Hepatocyte (in vitro differentiated cells): ENCODE data around the gene PLD1.

Experiments used
- EZH2 ChIP-seq: fragments of 200-600 bp; sonication (generic); IDR thresholded peaks from 2 replicates; pipeline ENCODE4 v1.6.1; 2016; ENCODE audit warnings: antibody characterized with exemption, mild to moderate bottlenecking, borderline replicate concordance
- EZH2phosphoT487 ChIP-seq: fragments of 200-600 bp; sonication (generic); IDR thresholded peaks from one replicate; pipeline ENCODE4 v1.6.1; 2018; ENCODE audit warnings: antibody characterized with exemption, mild to moderate bottlenecking, low read depth, moderate library complexity; ENCODE audit not compliant: unreplicated experiment, severe bottlenecking
- TF ChIP-seq, protein P1 (sequence below): fragments of 200-600 bp; sonication (generic); IDR thresholded peaks from 2 replicates; pipeline ENCODE4 v1.5.1; 2016; ENCODE audit warnings: antibody characterized with exemption, mild to moderate bottlenecking; ENCODE audit not compliant: poor library complexity

DNA sequence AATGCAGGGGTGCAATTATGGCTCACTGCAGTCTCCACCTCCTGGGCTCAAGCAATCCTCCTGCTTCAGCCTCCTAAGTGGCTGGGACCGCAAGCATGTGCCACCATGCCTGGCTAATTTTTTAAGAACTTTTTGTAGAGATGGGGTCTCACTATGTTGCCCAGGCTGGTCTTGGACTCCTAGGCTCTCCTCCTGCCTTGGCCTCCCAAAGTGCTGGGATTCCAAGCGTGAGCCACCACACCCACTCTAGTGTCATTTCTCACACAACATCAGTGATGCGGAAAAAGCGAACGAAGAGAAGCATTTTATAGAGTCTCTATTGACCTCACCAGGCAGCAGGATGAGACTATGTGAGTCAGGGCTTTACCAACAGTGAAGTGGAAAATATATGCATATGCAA is 137.7 kb downstream of the PLD1 start:
- TF ChIP-seq, protein P1, sequence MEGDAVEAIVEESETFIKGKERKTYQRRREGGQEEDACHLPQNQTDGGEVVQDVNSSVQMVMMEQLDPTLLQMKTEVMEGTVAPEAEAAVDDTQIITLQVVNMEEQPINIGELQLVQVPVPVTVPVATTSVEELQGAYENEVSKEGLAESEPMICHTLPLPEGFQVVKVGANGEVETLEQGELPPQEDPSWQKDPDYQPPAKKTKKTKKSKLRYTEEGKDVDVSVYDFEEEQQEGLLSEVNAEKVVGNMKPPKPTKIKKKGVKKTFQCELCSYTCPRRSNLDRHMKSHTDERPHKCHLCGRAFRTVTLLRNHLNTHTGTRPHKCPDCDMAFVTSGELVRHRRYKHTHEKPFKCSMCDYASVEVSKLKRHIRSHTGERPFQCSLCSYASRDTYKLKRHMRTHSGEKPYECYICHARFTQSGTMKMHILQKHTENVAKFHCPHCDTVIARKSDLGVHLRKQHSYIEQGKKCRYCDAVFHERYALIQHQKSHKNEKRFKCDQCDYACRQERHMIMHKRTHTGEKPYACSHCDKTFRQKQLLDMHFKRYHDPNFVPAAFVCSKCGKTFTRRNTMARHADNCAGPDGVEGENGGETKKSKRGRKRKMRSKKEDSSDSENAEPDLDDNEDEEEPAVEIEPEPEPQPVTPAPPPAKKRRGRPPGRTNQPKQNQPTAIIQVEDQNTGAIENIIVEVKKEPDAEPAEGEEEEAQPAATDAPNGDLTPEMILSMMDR, result no peak
- no peak for TF ChIP-seq EZH2phosphoT487
- TF ChIP-seq EZH2, result no peak
